IMR-90 (cell line): ENCODE measurements around the gene PTRH2. TPM values are rescaled to one million over a fixed set of nuclear protein-coding genes. Genes with fewer than 3 reads are reported as not detected.

Experiments
- ATAC-seq: fragments of 200-7000 bp; cut with Tn5 transposase; 2 replicates; pipeline ENCODE4 v1.9.1; 2020; ENCODE audit warnings: low read depth, mild to moderate bottlenecking, moderate library complexity
- BruUV-seq: library from RNA; stranded (reverse); fragments of 400-500 nt; replicated peaks from 2 replicates; lab custom pipeline; 2021; lab: Mats Ljungman, UMichigan
- CTCF ChIA-PET: fragments of 300-600 bp; formaldehyde crosslinking; extraction: SDS; loops from one replicate; lab custom pipeline; 2021; ENCODE audit warnings: antibody characterized with exemption; lab: Yijun Ruan, JAX
- POLR2A ChIA-PET: fragments of 300-600 bp; sonication (Branson Sonifier 250); formaldehyde crosslinking; loops from one replicate; lab custom pipeline; 2022; ENCODE audit warnings: antibody characterized with exemption; ENCODE audit not compliant: unreplicated experiment; lab: Charles Lee
- DNase-seq: peaks from one replicate; pipeline ENCODE4 v3.0.0; 2013
- H2AFZ ChIP-seq: replicated peaks from 2 replicates; pipeline ENCODE3; 2013; ENCODE audit warnings: low read length, mild to moderate bottlenecking; ENCODE audit not compliant: poor library complexity
- H2AK5ac ChIP-seq: 2 replicates; pipeline ENCODE4 v1.6.1; 2013; ENCODE audit warnings: low read depth, low read length, inconsistent platforms
- H2AK9ac ChIP-seq: replicated peaks from 2 replicates; pipeline ENCODE3; 2013; ENCODE audit warnings: mild to moderate bottlenecking, low read depth, low read length, moderate library complexity; ENCODE audit not compliant: poor library complexity
- H2BK120ac ChIP-seq: 2 replicates; pipeline ENCODE4 v1.6.1; 2013; ENCODE audit warnings: low read depth, low read length, inconsistent platforms
- H2BK15ac ChIP-seq: 3 replicates; pipeline ENCODE4 v1.6.1; 2013; ENCODE audit warnings: low read depth, low read length, inconsistent platforms
- H2BK20ac ChIP-seq: 2 replicates; pipeline ENCODE4 v1.6.1; 2013; ENCODE audit warnings: low read depth, mild to moderate bottlenecking, inconsistent platforms, low read length, moderate library complexity
- H2BK5ac ChIP-seq: 2 replicates; pipeline ENCODE4 v1.6.1; 2013; ENCODE audit warnings: mild to moderate bottlenecking, low read depth, low read length, inconsistent platforms; ENCODE audit not compliant: poor library complexity, severe bottlenecking
- H3K14ac ChIP-seq: replicated peaks from 2 replicates; pipeline ENCODE4 v1.6.1; 2013; ENCODE audit warnings: low read depth, low read length, inconsistent platforms
- H3K18ac ChIP-seq: 2 replicates; pipeline ENCODE4 v1.6.1; 2013; ENCODE audit warnings: low read depth, low read length, control low read depth
- H3K23ac ChIP-seq: 2 replicates; pipeline ENCODE4 v1.6.1; 2013; ENCODE audit warnings: low read depth, low read length, inconsistent platforms
- H3K27ac ChIP-seq: 2 replicates; pipeline ENCODE4 v1.5.1; 2013; ENCODE audit warnings: mild to moderate bottlenecking, control low read depth, low read length; ENCODE audit not compliant: insufficient read depth
- H3K27me3 ChIP-seq: 2 replicates; pipeline ENCODE4 v1.6.1; 2013; ENCODE audit warnings: low read length; ENCODE audit not compliant: control insufficient read depth, insufficient read depth
- H3K36me3 ChIP-seq: 2 replicates; pipeline ENCODE4 v1.6.1; 2013; ENCODE audit warnings: low read length, mixed read lengths; ENCODE audit not compliant: control insufficient read depth, insufficient read depth
- H3K4ac ChIP-seq: 2 replicates; pipeline ENCODE4 v1.6.1; 2013; ENCODE audit warnings: low read depth, low read length, inconsistent platforms
- H3K4me1 ChIP-seq: 2 replicates; pipeline ENCODE4 v1.6.1; 2013; ENCODE audit warnings: low read length, mixed read lengths; ENCODE audit not compliant: control insufficient read depth, insufficient read depth
- H3K4me2 ChIP-seq: 2 replicates; pipeline ENCODE4 v1.6.1; 2013; ENCODE audit warnings: low read depth, mild to moderate bottlenecking, control low read depth, low read length, moderate library complexity
- H3K4me3 ChIP-seq: 2 replicates; pipeline ENCODE4 v1.5.1; 2013; ENCODE audit warnings: low read depth, mild to moderate bottlenecking, control low read depth, low read length, moderate library complexity; ENCODE audit not compliant: insufficient read depth
- H3K56ac ChIP-seq: 2 replicates; pipeline ENCODE4 v1.6.1; 2013; ENCODE audit warnings: low read length, inconsistent platforms; ENCODE audit not compliant: insufficient read depth; ENCODE audit errors: extremely low read depth
- H3K79me1 ChIP-seq, 2 experiments: 2 replicates each; pipeline ENCODE4 v1.6.1; 2013; ENCODE audit warnings: low read length in 2 of 2, inconsistent platforms in 1 of 2, low read depth in 1 of 2
- H3K9ac ChIP-seq: 2 replicates; pipeline ENCODE4 v1.6.1; 2013; ENCODE audit warnings: low read depth, low read length, control low read depth
- H3K9me1 ChIP-seq: 2 replicates; pipeline ENCODE4 v1.6.1; 2013; ENCODE audit warnings: low read length, inconsistent platforms; ENCODE audit not compliant: insufficient read depth
- H3K9me3 ChIP-seq: 2 replicates; pipeline ENCODE4 v1.6.1; 2013; ENCODE audit warnings: low read length; ENCODE audit not compliant: control insufficient read depth, insufficient read depth
- H4K20me1 ChIP-seq: 2 replicates; pipeline ENCODE4 v1.6.1; 2013; ENCODE audit warnings: low read length, inconsistent platforms; ENCODE audit not compliant: insufficient read depth
- H4K5ac ChIP-seq: 2 replicates; pipeline ENCODE4 v1.6.1; 2013; ENCODE audit warnings: mild to moderate bottlenecking, low read depth, low read length, control low read depth
- H4K8ac ChIP-seq, 2 experiments: 2 replicates each; pipeline ENCODE4 v1.6.1; 2013; ENCODE audit warnings: low read depth in 2 of 2, low read length in 2 of 2, control low read depth in 1 of 2, inconsistent platforms in 1 of 2
- H4K91ac ChIP-seq: 2 replicates; pipeline ENCODE4 v1.6.1; 2013; ENCODE audit warnings: low read depth, low read length, inconsistent platforms; ENCODE audit not compliant: insufficient read depth
- BHLHE40 ChIP-seq: fragments of 150-350 bp; IDR thresholded peaks from 2 replicates; pipeline ENCODE4 v1.6.1; 2016; ENCODE audit warnings: mild to moderate bottlenecking, low read depth, low read length
- CEBPB ChIP-seq: IDR thresholded peaks from 2 replicates; pipeline ENCODE4 v1.6.1; 2012; ENCODE audit warnings: low read depth, low read length, improper control_type of control experiment
- CHD1 ChIP-seq: IDR thresholded peaks from 2 replicates; pipeline ENCODE4 v1.6.1; 2012; ENCODE audit warnings: low read depth, low read length, improper control_type of control experiment
- CTCF ChIP-seq: conservative IDR thresholded peaks from 2 replicates; pipeline ENCODE4 v1.5.1; 2012; ENCODE audit warnings: mild to moderate bottlenecking, low read depth, low read length, improper control_type of control experiment
- ELK1 ChIP-seq: fragments of 150-350 bp; IDR thresholded peaks from 2 replicates; pipeline ENCODE4 v1.6.1; 2016; ENCODE audit warnings: low read depth, mild to moderate bottlenecking, low read length, moderate library complexity, borderline replicate concordance
- FOS ChIP-seq: fragments of 150-350 bp; IDR thresholded peaks from 2 replicates; pipeline ENCODE4 v1.6.1; 2016; ENCODE audit warnings: low read depth, low read length
- MAFK ChIP-seq: IDR thresholded peaks from 2 replicates; pipeline ENCODE4 v1.6.1; 2012; ENCODE audit warnings: low read depth, low read length, improper control_type of control experiment
- MAZ ChIP-seq: IDR thresholded peaks from 2 replicates; pipeline ENCODE4 v1.6.1; 2012; ENCODE audit warnings: low read depth, mild to moderate bottlenecking, low read length, improper control_type of control experiment, moderate library complexity, borderline replicate concordance
- MXI1 ChIP-seq: IDR thresholded peaks from 2 replicates; pipeline ENCODE4 v1.6.1; 2012; ENCODE audit warnings: low read depth, mild to moderate bottlenecking, low read length, moderate library complexity, borderline replicate concordance
- NFE2L2 ChIP-seq: fragments of 150-350 bp; IDR thresholded peaks from 2 replicates; pipeline ENCODE4 v1.6.1; 2016; ENCODE audit warnings: low read depth, mild to moderate bottlenecking, low read length
- POLR2A ChIP-seq: IDR thresholded peaks from 2 replicates; pipeline ENCODE4 v1.6.1; 2012; ENCODE audit warnings: mild to moderate bottlenecking, low read depth, low read length
- RAD21 ChIP-seq: IDR thresholded peaks from 2 replicates; pipeline ENCODE4 v1.6.1; 2012; ENCODE audit warnings: low read length, improper control_type of control experiment
- RCOR1 ChIP-seq: IDR thresholded peaks from 2 replicates; pipeline ENCODE4 v1.6.1; 2012; ENCODE audit warnings: mild to moderate bottlenecking, low read length, improper control_type of control experiment; ENCODE audit not compliant: insufficient replicate concordance
- RFX5 ChIP-seq: IDR thresholded peaks from 2 replicates; pipeline ENCODE4 v1.8.0; 2012; ENCODE audit warnings: low read depth, mild to moderate bottlenecking, low read length, moderate library complexity
- SMC3 ChIP-seq: fragments of 150-350 bp; IDR thresholded peaks from 2 replicates; pipeline ENCODE4 v1.6.1; 2016; ENCODE audit warnings: low read depth, mild to moderate bottlenecking, antibody characterized with exemption, low read length, moderate library complexity
- USF2 ChIP-seq: fragments of 150-350 bp; IDR thresholded peaks from 2 replicates; pipeline ENCODE4 v1.6.1; 2017; ENCODE audit warnings: mild to moderate bottlenecking, antibody characterized with exemption, low read length, low read depth
- WGBS, 2 experiments: methylation state at CpG; one replicate each; pipeline versions ENCODE4 v1.1.5 to v1.1.7; 2013; ENCODE audit warnings: missing lambda C conversion rate in 2 of 2; ENCODE audit not compliant: insufficient read length in 1 of 2; ENCODE audit errors: extremely low coverage in 2 of 2; 5-methylcytosine and 5-hydroxymethylcytosine counted together
- dilution Hi-C: fragments of 300-500 bp; cut with HindIII; formaldehyde crosslinking; loops from one replicate; pipeline ENCODE4 v1.14.3; 2018; ENCODE audit warnings: low sequenced_read_pairs; ENCODE audit not compliant: unreplicated experiment
- in situ Hi-C: fragments of 300-500 bp; cut with MboI; formaldehyde crosslinking; loops from 3 replicates; pipeline ENCODE4 v1.14.3; 2019; ENCODE audit warnings: low sequenced_read_pairs, inconsistent platforms, mixed read lengths
- intact Hi-C: fragments of 100-400 bp; cut with micrococcal nuclease; formaldehyde crosslinking; loops from 2 replicates; pipeline ENCODE4 v1.10.0; 2022
- polyA plus RNA-seq, 3 experiments: library from polyadenylated mRNA; depleted of rRNA; stranded (reverse); fragments of >200 nt; gene quantifications; 2 replicates each; pipeline ENCODE4 v1.2.3, GENCODE V29; 2012; ENCODE audit warnings: low replicate concordance in 1 of 3
- total RNA-seq: library from RNA; depleted of rRNA; stranded (reverse); fragments of >200 nt; gene quantifications from 2 replicates; pipeline ENCODE4 v1.2.3, GENCODE V29; 2012

Gene PTRH2
- total and polyA plus RNA-seq, 2 of the 4 experiments (the other 2 are of a cell fraction) = 24.9 to 49.7 TPM

DNA sequence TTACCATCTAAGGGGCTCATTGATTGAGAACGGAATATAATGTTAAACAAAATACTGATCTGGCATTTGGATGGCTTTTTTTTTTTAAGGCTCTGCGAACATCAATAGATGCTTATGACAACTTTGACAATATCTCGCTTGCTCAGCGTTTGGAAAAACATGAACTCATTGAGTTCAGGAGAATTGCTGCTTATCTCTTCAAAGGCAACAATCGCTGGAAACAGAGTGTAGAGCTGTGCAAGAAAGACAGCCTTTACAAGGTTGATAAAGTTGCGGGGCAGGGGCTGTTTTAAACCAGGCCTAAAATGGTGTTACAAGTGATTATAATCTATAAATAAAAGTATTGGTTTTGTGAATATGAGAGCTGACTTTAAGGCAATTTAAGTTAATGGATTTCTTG is 22.3 kb downstream of the PTRH2 start:
- Histone ChIP-seq H4K8ac (no peak overlapping the region), H2BK5ac (no peak overlapping the region), H2BK15ac (no peak overlapping the region), H2BK20ac (no peak overlapping the region), H3K56ac (no peak overlapping the region), H4K5ac (no peak overlapping the region; the same call in 1 of the 2 replicates), H2AK5ac (no peak overlapping the region), H3K4me1 (no peaks in the 10 kb centered on the region), H4K91ac (no peak overlapping the region), H3K79me1 (peaks cover 24 to 68% of the 10 kb centered on the region in 2 experiments), H2BK120ac (no peak overlapping the region), H3K4me3 (no peak overlapping the region), H2AK9ac (no peak overlapping the region), H3K9ac (no peak overlapping the region), H3K4me2 (no peak overlapping the region), H3K4ac (no peak overlapping the region), H2AFZ (no peak overlapping the region), H3K23ac (no peak overlapping the region), H3K27me3 (no peaks in the 10 kb centered on the region), H3K36me3 (peaks cover 55% of the 10 kb centered on the region), H3K9me3 (no peaks in the 10 kb centered on the region), H3K27ac (no peak overlapping the region), H3K9me1 (peaks cover 3% of the 10 kb centered on the region; the same call in 1 of the 2 replicates), H3K14ac (no peak overlapping the region), H4K20me1 (no peaks in the 10 kb centered on the region; the same call in 1 of the 2 replicates), H3K18ac (no peak overlapping the region)
- no TSS peak for BruUV-seq
- ATAC-seq (no peak), DNase-seq (no peak)
- TF ChIP-seq ELK1 (no peak), CEBPB (no peak), CHD1 (no peak), POLR2A (no peak), RFX5 (no peak), FOS (no peak), NFE2L2 (no peak), MXI1 (no peak), CTCF (no peak), USF2 (no peak), RCOR1 (no peak), BHLHE40 (no peak), MAFK (no peak), MAZ (no peak), SMC3 (no peak), RAD21 (no peak)
- ChIA-PET POLR2A (interaction anchor here (0.6 kb wide), 1 partner anchor 66 kb away, joined by 3 read pairs; no protein-coding TSS in a partner anchor), CTCF (interaction anchor here (0.6 kb wide), 1 partner anchor 355 kb away, joined by 4 read pairs; no protein-coding TSS in a partner anchor)
- dilution Hi-C loops = no loop called here
- in situ Hi-C loops = loop anchor here (10.0 kb wide), 1 partner anchor 370 kb away; no protein-coding TSS in a partner anchor
- WGBS, 2 experiments = 93% methylated on average over 3 of the region's 6 CpGs; no CpG with 5 or more reads in 1 of the 2 experiments
- intact Hi-C loops = no loop called here
